PFSK-1 (cell line): Measurements from ENCODE around the gene SLC37A2.

Source experiments
- FOXP2 ChIP-seq: optimal IDR thresholded peaks from 2 replicates; pipeline ENCODE3; 2011; ENCODE audit warnings: borderline replicate concordance, control low read depth, inconsistent platforms; ENCODE audit not compliant: insufficient read depth; ENCODE audit errors: extremely low read length, extremely low read depth
- POLR2AphosphoS5 ChIP-seq: IDR thresholded peaks from 2 replicates; pipeline ENCODE4 v1.6.1; 2012; ENCODE audit warnings: low read depth, mild to moderate bottlenecking, control low read depth, low read length, moderate library complexity
- SIN3A ChIP-seq: IDR thresholded peaks from 2 replicates; pipeline ENCODE4 v1.6.1; 2012; ENCODE audit warnings: mild to moderate bottlenecking, low read length, moderate library complexity, borderline replicate concordance; ENCODE audit not compliant: insufficient read depth
- TAF1 ChIP-seq: IDR thresholded peaks from 2 replicates; pipeline ENCODE4 v1.6.1; 2012; ENCODE audit warnings: low read length, control low read depth, borderline replicate concordance; ENCODE audit not compliant: insufficient read depth
- TF ChIP-seq, protein P1 (sequence below), 2 experiments: IDR thresholded peaks; 2 replicates each; pipeline versions ENCODE4 v1.6.1 to v1.8.0; 2011 to 2012; ENCODE audit warnings: low read depth in 2 of 2, low read length in 2 of 2, control low read depth in 1 of 2, inconsistent platforms in 1 of 2, mild to moderate bottlenecking in 1 of 2, moderate library complexity in 1 of 2; ENCODE audit not compliant: insufficient read depth in 1 of 2

Gene SLC37A2

DNA sequence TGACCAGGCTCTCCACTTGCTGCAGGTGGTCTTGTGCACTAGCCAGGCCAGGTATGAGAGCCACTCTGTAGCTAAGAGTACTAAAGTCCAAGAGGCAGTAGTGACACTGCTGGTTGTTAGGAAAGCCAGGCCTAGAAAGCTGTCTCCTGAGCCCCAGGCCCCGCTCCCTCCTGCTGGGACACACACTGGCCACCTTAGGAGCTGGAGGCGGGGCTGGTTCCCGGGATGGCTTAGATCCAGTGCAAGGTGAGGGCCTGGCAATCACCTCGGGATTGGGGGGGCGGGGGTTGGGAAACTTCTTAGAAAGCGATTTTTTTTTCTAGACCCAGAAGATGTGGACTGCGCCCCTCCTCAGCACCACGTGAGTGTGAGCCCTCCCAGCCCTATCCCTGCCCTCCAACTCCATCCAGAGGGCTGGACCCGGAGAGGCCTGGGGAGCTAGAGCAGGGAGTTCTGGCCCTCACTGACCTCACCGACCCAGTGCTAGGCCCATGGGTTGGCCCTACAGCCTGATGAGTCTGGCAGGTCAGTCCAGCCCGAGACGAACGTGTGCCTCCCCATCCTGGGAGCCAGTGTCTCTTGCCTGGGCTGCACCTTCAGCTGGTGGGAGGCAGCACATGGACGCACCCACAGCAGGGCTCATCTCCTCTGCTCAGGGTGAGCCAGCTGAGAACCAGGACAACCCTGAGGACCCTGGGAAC lies 18.1 kb downstream of the SLC37A2 start:
- no peak for TF ChIP-seq SIN3A
- no peak for TF ChIP-seq FOXP2

DNA sequence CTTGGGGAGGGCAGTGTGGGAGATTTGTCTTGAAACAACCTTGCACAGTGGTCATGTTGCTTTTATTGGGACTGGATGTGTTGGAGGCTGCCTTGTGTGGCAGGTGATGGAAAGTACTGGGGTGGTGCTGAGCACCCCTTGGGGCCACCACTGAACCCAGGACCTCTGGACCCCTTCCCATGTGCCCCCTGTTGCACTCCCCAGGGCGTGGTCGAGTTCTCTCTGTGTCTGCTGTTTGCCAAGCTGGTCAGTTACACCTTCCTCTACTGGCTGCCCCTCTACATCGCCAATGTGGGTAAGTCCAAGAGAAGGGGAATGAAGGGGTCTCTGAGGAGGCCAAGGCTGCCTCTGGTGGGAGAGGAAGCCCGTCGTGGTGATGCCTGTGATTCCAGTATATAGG lies 18.9 kb downstream of the SLC37A2 start:
- TF ChIP-seq, protein P1, sequence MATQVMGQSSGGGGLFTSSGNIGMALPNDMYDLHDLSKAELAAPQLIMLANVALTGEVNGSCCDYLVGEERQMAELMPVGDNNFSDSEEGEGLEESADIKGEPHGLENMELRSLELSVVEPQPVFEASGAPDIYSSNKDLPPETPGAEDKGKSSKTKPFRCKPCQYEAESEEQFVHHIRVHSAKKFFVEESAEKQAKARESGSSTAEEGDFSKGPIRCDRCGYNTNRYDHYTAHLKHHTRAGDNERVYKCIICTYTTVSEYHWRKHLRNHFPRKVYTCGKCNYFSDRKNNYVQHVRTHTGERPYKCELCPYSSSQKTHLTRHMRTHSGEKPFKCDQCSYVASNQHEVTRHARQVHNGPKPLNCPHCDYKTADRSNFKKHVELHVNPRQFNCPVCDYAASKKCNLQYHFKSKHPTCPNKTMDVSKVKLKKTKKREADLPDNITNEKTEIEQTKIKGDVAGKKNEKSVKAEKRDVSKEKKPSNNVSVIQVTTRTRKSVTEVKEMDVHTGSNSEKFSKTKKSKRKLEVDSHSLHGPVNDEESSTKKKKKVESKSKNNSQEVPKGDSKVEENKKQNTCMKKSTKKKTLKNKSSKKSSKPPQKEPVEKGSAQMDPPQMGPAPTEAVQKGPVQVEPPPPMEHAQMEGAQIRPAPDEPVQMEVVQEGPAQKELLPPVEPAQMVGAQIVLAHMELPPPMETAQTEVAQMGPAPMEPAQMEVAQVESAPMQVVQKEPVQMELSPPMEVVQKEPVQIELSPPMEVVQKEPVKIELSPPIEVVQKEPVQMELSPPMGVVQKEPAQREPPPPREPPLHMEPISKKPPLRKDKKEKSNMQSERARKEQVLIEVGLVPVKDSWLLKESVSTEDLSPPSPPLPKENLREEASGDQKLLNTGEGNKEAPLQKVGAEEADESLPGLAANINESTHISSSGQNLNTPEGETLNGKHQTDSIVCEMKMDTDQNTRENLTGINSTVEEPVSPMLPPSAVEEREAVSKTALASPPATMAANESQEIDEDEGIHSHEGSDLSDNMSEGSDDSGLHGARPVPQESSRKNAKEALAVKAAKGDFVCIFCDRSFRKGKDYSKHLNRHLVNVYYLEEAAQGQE (IDR thresholded peaks at IDR 0.05; ENCODE audit: insufficient read depth in 1 of 2, low read depth in 2 of 2, low read length in 2 of 2) = no peak
- TF ChIP-seq TAF1 = no peak
- no peak for TF ChIP-seq POLR2AphosphoS5
- TF ChIP-seq FOXP2 = no peak
- TF ChIP-seq SIN3A = no peak

DNA sequence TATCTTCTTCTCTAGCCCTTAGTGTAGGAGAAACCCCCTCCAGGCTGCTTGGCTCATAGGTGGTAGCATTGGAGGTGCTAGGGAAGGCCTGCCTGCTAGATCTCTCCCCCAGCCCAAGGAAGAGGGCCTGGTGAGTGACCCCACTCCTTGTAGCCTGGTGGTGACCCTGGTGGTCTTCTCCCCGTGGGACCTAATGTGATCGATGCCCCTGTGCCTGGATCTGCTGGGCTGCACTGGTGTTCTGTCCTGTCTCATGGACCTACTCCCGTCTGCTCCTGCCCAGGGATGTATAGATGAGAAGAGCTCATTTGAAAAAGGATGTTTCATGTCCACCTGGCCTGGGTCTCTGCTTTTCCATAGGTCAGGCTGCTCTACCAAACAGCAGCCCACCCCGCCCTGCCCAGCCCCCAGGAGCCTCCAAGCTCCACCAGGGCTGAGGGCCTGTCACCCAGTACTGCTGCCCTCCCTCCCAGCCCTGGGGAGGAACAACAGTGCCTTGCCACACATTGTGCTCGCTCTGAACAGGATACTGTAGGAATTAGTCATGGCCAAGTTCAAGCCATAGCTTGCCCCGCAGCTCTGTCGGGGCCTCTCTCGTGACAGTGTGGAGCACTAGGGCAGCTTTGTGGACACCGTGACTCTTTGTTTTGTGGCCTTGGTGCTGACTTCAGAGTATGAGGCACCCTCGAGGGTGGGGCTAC lies 19.7 kb downstream of the SLC37A2 start:
- TF ChIP-seq FOXP2 (no peak), TAF1 (no peak), SIN3A (no peak)
- TF ChIP-seq, protein P1 (IDR thresholded peaks at IDR 0.05; ENCODE audit: insufficient read depth in 1 of 2, low read depth in 2 of 2, low read length in 2 of 2) = no peak

DNA sequence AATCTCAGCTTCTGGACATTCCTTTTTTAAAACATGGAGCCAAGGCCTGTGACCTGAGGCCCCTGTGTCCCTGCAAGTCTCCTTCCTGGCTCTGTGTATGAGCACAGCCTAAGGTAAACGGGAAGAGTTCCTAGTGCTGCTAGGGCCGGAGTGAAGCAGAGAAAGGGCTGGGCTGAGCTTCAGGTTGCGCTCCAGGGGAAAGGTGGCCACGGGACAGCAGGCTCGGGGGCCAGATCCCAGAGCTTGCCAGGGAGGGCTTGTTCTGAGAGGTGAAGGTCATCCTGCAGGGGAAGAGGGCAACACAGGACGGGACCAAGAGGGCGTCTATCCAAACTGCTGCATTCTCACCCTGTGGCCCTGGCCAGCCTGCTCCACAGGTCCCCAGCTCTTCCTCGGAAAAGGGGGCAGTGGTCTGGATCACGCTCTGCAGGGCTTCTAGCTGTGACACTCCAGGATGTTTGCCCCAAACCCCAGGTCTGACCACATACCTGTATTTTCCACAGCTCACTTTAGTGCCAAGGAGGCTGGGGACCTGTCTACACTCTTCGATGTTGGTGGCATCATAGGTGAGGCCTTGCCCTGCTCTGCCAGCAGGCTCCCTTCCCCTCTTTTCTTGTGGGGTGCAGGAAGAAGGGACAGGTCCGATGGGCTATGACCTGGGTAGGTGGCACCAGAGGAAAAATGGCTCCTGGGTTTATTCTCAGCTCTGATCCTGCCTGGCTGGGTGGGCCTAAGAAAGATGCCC lies 20.4 kb downstream of the SLC37A2 start:
- no peak for TF ChIP-seq FOXP2
- TF ChIP-seq TAF1 = no peak
- TF ChIP-seq, protein P1 (IDR thresholded peaks at IDR 0.05; ENCODE audit: insufficient read depth in 1 of 2, low read depth in 2 of 2, low read length in 2 of 2) = no peak

DNA sequence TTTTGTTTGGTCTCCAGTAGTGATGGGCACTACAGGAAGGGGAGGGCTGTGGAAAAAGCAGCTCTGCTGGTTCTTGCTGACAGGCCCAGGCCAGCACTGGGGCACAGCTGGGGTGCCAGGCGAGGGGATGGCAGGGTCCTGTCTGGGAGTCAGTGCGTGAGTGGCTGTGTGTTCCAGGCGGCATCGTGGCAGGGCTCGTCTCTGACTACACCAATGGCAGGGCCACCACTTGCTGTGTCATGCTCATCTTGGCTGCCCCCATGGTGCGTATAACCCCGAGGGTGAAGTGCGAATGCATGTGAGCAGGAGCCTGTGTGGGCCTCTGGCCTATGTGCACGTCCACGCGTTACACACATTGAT lies 20.9 kb downstream of the SLC37A2 start:
- TF ChIP-seq, protein P1 (IDR thresholded peaks at IDR 0.05; ENCODE audit: insufficient read depth in 1 of 2, low read depth in 2 of 2, low read length in 2 of 2) = no peak
- no peak for TF ChIP-seq SIN3A
- no peak for TF ChIP-seq FOXP2
- no peak for TF ChIP-seq TAF1
- TF ChIP-seq POLR2AphosphoS5 = no peak
